Measurements from ENCODE around the gene CNOT6L.
"Not testable (repeated sequence)": the region's sequence is repeated elsewhere in the genome, so short reads cannot be mapped to it uniquely, and the experiment has no call there.

CNOT6L gene

DNA sequence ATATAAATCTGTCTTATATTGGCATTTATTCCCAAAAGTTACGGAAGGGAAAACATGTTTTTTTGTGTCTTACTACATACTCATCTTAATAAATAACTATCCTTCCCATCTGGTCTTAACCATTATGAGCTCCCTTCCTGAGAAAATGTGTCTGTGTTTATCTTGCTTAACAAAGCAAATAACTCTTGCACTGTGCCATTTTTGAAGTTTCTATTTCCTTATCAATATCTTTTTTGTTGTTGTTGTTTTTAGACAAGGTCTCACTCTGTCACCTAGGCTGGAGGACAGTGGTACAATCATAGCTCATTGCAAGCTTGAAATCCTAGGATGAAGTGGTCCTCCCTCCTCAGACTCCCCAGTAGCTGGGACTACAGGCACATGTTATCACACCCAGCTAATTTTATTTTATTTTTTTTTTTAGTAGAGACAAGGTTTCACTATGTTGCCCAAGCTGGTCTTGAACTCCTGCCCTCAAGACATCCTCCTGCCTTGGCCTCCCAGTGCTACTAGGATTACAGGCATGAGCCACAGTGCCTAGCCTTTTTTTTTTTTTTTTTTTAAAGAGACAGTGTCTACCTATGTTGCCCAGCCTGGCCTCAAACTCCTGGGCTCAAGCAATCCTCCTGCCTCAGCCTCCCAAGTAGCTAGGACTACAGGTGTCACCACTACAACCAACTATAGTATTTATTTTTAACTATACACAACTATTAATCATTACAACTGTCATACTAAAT is 36.9 kb downstream of the CNOT6L start:
- DNase-seq (ENCODE audit: low read depth): no peak

DNA sequence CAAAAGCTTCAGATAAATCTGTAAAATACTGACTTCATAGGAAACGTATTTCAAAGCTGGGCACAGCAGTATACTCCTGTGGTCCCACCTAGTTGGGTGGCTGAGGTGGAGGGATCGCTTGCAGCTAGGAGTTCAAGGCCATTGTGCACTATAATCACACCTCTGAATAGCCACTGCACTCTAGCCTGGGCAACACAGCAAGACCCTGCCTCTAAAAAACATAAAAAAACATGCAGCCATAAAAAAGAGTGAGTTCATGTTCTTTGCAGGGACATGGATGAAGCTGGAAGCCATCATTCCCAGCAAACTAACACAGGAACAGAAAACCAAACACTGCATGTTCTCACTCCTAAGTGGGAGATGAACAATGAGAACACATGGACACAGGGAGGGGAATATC is 38.4 kb downstream of the CNOT6L start:
- not testable (repeated sequence) for DNase-seq (ENCODE audit: low read depth)

DNA sequence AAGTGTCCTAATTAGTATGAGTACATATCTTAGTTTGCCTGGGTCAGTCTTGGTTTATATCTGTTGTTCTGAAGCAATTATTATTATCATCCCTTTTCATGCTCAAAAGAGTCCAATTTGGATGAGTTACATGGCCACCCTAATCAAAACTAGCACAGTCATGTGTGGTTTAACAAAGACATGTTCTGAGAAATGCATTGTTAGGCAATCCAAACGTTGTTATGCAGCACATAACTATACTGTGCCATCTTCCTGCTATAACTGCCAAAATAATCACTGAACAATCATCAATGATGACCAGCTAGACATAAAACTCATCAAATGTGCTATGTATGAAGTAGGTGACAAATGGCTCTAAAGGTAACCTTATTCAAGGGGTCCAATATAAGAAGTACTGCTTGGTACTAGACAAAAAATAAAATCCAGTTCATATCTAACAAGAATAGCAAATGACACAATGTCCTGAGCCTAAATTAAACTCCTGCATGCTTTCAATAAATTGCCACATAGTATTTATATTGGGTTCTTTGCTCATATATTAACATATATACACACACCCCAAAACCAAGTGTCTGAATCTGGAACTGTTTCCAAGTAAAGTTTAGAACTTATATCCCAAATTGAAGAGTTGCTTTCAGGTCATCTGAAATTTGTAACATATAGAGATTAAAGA is 41.9 kb downstream of the CNOT6L start:
- no peak for DNase-seq (ENCODE audit: low read depth)

DNA sequence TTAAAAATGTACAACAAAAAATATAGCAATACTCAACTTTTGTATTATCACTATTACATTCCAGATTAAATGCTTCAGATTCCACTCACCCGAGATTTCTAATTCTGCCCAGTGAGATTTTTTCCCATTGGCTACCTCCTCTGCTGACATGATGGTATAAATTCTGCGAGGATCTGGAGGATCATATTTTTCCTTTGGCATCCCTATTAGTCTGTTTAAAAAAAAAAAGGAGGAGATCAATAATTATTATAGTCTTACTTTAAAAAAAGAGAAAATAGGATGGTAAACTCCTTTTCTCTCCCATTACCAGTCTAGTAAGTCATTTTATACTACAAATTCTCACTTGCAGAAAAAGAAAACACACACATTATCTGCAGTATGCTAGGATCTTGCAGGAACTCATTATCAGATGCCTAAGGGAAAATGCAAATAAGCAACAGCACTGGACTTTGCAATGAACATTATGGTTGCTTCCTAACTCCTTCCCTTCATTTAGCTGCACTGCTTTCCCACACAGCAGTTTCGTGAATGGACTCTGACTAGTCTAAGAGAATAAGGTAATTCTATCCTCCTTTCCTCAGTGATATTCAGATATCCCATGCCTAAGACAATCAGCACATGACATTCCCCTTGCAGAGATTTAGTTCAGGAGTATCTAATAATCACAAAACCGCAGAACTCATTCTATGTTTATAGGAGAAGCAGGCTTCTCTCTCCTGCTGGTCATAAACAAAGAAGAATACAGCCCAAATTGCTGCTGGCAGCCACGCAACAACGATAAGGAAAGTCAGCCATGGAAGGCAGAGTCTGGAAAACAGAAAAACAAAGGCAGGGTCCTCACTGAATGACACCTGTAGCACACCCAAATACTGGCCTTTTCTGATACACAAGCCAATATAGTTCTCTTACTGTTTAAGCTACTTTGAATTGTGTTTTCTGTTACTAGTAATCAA is 42.7 kb downstream of the CNOT6L start:
- DNase-seq (ENCODE audit: low read depth): no peak

- DNase-seq (ENCODE audit: low read depth): peak; percentile 14
Observed at GRCh38 chr4:77773101-77773500, 46.1 kb downstream of the CNOT6L start.

GRCh38 chr4:77771566-77771965 is 47.6 kb downstream of the CNOT6L start:
- no peak for DNase-seq (ENCODE audit: low read depth)

GRCh38 chr4:77765720-77766119 is 53.4 kb downstream of the CNOT6L start:
- no peak for DNase-seq (ENCODE audit: low read depth)

DNA sequence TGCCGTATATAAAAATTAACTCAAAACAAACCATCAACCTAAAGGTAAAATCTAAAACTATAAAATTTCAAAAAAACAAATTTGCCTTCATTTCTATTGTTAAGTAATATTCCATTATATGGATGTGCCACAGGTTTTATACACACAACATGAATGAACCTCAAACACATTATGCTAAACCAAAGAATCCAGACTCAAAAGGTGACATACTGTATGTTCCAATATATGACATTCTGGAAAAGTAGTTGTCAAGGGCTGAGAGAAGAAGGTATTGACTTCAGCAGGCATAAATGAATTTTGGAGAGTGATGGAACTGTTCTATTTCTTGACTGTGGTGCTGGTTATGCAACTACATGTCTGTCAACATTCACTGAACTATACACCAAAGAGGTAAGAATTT is 56.6 kb downstream of the CNOT6L start:
- DNase-seq (ENCODE audit: low read depth): no peak

DNA sequence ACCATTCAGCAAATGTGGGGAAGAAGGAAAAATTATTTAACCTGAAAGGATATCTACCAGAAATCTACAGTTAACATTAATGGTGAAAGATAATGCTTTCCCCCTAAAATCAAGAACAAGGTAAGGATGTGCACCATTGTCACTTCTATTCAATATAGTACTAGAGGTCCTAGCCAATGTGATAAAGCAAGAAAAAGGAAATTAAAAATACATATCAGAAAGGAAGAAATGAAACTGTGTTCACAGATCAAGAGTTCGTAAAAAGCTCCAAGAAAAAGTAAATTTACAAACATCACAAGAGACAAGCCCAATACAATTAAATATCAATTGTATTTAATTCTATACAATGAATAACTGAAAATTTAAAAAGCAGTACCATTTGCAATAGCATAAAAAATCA is 57.6 kb downstream of the CNOT6L start:
- no peak for DNase-seq (ENCODE audit: low read depth)

DNA sequence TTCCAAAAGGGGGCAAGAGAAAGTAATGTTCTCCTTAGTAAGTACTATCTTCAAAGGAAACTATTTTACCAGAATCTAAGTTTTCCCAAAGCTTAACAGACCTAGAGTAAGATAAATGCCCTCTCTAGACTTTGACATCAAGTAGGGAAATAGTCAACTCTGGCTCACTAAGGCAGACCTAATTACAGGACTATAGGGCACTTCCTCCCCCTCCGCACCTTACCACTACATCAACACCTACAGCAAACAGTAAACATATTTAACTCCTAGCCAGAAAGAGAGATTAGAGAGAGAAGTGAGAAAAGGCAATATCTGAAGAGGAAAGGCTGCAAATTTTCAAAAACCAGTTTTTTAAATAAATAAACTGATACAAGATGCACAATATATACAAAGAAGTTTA is 60.4 kb downstream of the CNOT6L start:
- no peak for DNase-seq (ENCODE audit: low read depth)

DNA sequence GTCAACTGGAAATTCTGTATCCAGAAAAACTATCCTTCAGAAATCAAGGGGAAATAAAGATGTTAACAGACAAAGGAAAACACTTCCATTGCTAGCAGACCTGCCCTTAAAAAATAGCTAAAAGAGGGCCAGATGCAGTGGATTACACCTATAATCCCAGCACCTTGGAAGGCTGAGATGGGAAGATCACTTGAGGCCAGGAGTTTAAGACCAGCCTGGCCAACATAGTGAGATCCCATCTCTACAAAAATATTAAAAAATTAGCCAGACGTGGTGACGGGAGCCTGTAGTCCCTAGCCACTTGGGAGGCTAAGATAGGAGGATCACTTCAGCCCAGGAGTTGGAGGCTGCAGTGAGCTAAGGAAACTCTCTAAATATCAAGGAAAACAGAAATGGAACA is 67.4 kb downstream of the CNOT6L start:
- no peak for DNase-seq (ENCODE audit: low read depth)

DNA sequence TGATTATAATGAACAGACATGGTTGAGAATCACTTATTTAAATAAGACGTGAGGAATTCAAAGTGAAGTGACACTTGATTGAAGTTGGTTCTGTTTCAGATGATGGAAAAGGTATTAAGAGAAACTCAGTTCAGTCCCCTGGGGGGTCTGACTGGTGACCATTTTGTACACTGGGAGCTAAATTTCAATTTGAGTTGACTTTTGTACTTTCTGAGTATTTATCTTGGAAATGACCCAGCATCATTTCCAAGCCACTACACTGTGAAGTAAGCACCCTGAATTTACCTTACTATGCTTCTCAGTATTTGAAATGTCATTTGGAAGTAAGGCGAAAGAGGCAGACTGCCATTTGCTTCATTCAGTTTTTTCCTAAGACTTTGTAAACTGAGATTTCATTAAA is 73.4 kb downstream of the CNOT6L start:
- DNase-seq (ENCODE audit: low read depth): no peak

GRCh38 chr4:77742054-77742453 is 77.1 kb downstream of the CNOT6L start:
- DNase-seq (ENCODE audit: low read depth): no peak

DNA sequence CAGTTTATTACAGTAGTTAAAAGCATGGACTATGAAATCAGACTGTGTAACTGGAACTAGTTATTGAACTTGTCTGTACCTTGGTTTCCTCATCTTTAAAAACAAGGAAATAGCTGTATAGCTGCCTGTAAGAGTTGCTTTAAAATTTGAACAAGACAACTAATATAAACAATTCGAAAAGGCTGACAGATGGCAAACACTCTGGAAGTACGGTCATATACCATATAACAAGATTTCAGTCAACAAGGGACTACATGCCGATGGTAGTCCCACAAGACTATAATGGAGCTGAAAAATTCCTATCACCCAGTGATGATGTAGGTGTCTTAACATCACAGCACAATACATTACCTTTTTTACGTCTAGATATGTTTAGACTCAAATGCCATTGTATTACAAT is 78.7 kb downstream of the CNOT6L start:
- DNase-seq (ENCODE audit: low read depth): no peak

GRCh38 chr4:77734928-77735327 is 84.2 kb downstream of the CNOT6L start:
- DNase-seq (ENCODE audit: low read depth): no peak

GRCh38 chr4:77731656-77732055 is 87.5 kb downstream of the CNOT6L start:
- no peak for DNase-seq (ENCODE audit: low read depth)

- no peak for DNase-seq (ENCODE audit: low read depth)
Observed at GRCh38 chr4:77728420-77728819, 90.7 kb downstream of the CNOT6L start.

- DNase-seq (ENCODE audit: low read depth): no peak
Observed at GRCh38 chr4:77721073-77721472, 98.1 kb downstream of the CNOT6L start.

DNA sequence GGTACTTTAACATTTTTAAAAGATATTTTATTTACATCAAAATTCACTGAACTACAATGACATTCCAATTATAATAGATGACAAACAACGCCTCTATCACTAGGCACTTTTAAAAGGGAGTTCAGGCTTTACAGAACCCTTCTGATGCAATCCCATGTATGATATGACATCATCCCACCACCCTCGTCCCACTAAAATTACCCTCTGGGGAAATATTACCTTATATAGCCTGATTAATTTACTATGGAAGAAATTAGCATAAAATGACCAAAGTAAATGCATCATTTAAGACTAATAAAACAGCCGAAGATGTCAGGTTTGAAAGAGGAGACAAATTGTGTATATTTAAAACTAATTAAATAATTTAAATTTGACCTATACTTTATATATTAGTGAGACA is 100.7 kb downstream of the CNOT6L start:
- not testable (repeated sequence) for DNase-seq (ENCODE audit: low read depth)

GRCh38 chr4:77715414-77716290 is 103.5 kb downstream of the CNOT6L start:
- no peak for DNase-seq (ENCODE audit: low read depth)

GRCh38 chr4:77714514-77714913 is 104.7 kb downstream of the CNOT6L start:
- DNase-seq (ENCODE audit: low read depth): no peak

- no peak for DNase-seq (ENCODE audit: low read depth)
Observed at GRCh38 chr4:77713884-77714283, 105.3 kb downstream of the CNOT6L start.

All from GM04503 (cell line).